ENCODE results near the gene NOL3. TPM values are rescaled to one million over a fixed set of nuclear protein-coding genes. Genes with fewer than 3 reads are reported as not detected.

The NOL3 gene
- total RNA-seq, 1 experiment from 2014 or later = 49.8 TPM

DNA sequence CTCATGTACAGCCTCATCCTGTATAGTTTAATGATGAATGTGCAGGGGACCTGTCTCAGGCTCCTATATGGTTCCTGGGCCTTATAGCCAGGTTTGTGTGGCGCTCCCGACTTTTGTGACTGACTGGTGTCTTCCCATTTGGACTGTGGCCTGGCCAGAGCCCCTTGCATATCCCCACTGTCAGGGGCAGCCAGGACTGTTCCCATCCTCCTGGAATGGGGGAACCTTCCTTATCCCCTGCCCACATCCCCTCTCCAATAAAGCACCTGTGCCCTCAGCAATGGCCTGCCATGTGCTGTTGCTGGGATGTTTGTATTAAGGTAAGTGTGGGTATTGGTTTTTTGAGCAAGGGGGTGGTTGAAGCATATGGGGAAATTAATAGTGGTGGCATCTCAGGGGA is 22.1 kb upstream of the NOL3 start:
- ChIA-PET CTCF (no interaction called here), POLR2A (no interaction called here)
- H3K27me3 Mint-ChIP-seq (ENCODE audit: insufficient read depth, unreplicated experiment) = no peaks in the 10 kb centered on the region
- DNase-seq (ENCODE audit: unreplicated experiment) = no peak
- H3K36me3 Mint-ChIP-seq (ENCODE audit: insufficient read depth, unreplicated experiment) = peaks cover 58% of the 10 kb centered on the region
- BruUV-seq (replicated peaks) = no TSS peak
- no peaks in the 10 kb centered on the region for H3K9me3 Mint-ChIP-seq (ENCODE audit: unreplicated experiment)
- H3K27ac Mint-ChIP-seq (ENCODE audit: low read depth, unreplicated experiment) = no peak overlapping the region
- H3K4me3 Mint-ChIP-seq (ENCODE audit: unreplicated experiment) = no peak overlapping the region
- TF ChIP-seq, protein P1, sequence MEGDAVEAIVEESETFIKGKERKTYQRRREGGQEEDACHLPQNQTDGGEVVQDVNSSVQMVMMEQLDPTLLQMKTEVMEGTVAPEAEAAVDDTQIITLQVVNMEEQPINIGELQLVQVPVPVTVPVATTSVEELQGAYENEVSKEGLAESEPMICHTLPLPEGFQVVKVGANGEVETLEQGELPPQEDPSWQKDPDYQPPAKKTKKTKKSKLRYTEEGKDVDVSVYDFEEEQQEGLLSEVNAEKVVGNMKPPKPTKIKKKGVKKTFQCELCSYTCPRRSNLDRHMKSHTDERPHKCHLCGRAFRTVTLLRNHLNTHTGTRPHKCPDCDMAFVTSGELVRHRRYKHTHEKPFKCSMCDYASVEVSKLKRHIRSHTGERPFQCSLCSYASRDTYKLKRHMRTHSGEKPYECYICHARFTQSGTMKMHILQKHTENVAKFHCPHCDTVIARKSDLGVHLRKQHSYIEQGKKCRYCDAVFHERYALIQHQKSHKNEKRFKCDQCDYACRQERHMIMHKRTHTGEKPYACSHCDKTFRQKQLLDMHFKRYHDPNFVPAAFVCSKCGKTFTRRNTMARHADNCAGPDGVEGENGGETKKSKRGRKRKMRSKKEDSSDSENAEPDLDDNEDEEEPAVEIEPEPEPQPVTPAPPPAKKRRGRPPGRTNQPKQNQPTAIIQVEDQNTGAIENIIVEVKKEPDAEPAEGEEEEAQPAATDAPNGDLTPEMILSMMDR (IDR thresholded peaks at IDR 0.05; ENCODE audit: unreplicated experiment) = no peak
- H3K4me1 Mint-ChIP-seq (ENCODE audit: insufficient read depth, unreplicated experiment) = peaks cover 10% of the 10 kb centered on the region
- intact Hi-C loops (cut with micrococcal nuclease) = no loop called here

GRCh38 chr16:67148656-67149275 is 21.6 kb upstream of the NOL3 start:
- no TSS peak for BruUV-seq (replicated peaks)

DNA sequence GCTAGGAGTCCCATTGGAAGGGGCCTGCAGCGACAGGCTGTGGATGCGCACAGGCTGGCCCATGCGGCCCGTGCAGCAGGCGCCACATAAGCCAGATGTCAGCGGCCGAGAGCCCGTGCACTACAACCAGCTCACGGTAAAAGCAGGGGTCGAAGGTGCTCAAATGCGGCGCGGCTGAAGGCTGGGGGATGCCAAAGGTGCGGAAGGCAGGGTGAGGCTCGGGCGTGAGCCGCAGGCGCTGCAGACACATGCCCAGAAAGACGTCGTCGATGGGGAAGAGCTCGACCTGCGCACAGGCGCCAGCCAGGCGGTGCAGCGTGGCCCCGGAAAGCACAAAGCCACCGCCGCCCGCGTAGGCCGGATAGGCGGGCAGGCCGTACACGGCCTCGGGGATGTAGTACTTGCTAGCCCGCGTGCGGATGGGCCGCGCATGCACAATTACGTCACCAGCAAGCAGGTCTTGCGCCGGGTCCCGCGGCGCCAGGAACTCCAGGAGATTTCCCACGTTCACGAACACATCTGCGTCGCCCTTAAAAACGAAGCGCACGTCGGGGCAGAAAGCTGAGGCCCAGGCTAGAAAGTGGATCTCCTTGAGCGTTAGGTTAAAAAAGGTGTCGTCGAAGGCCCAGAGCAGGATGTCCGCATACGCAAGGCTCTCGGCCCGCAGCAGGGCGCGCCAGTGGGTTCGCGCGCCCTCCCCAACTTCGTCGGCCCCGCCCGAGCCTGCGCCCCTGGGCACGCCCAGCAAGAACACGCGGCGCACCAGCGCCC is 20.9 kb upstream of the NOL3 start:
- intact Hi-C loops (cut with micrococcal nuclease) = no loop called here
- TF ChIP-seq, protein P1 (IDR thresholded peaks at IDR 0.05; ENCODE audit: unreplicated experiment) = no peak
- DNase-seq (ENCODE audit: unreplicated experiment) = no peak
- H3K36me3 Mint-ChIP-seq (ENCODE audit: insufficient read depth, unreplicated experiment) = peaks cover 45% of the 10 kb centered on the region
- H3K27ac Mint-ChIP-seq (ENCODE audit: low read depth, unreplicated experiment) = no peak overlapping the region
- POLR2A ChIA-PET = interaction anchor here (0.9 kb wide), 1 partner anchor 8 kb away, joined by 5 read pairs; no protein-coding TSS in a partner anchor
- BruUV-seq (replicated peaks) = no TSS peak
- H3K27me3 Mint-ChIP-seq (ENCODE audit: insufficient read depth, unreplicated experiment) = no peaks in the 10 kb centered on the region
- no peak overlapping the region for H3K4me3 Mint-ChIP-seq (ENCODE audit: unreplicated experiment)
- CTCF ChIA-PET = interaction anchor here (0.6 kb wide), 1 partner anchor 163 kb away, joined by 3 read pairs; no protein-coding TSS in a partner anchor
- no peaks in the 10 kb centered on the region for H3K9me3 Mint-ChIP-seq (ENCODE audit: unreplicated experiment)
- H3K4me1 Mint-ChIP-seq (ENCODE audit: insufficient read depth, unreplicated experiment) = peaks cover 12% of the 10 kb centered on the region

More at GRCh38 chr16:67148656-67149275, 21.6 kb upstream of the NOL3 start:
- Mint-ChIP-seq H3K4me3 (ENCODE audit: unreplicated experiment) (no peak overlapping the region), H3K27me3 (ENCODE audit: insufficient read depth, unreplicated experiment) (no peaks in the 10 kb centered on the region), H3K27ac (ENCODE audit: low read depth, unreplicated experiment) (no peak overlapping the region), H3K9me3 (ENCODE audit: unreplicated experiment) (no peaks in the 10 kb centered on the region), H3K4me1 (ENCODE audit: insufficient read depth, unreplicated experiment) (peaks cover 12% of the 10 kb centered on the region), H3K36me3 (ENCODE audit: insufficient read depth, unreplicated experiment) (peaks cover 52% of the 10 kb centered on the region)
- POLR2A ChIA-PET = interaction anchor here (0.9 kb wide), 1 partner anchor 9 kb away, joined by 5 read pairs; no protein-coding TSS in a partner anchor
- CTCF ChIA-PET = interaction anchor here (0.6 kb wide), 1 partner anchor 162 kb away, joined by 3 read pairs; no protein-coding TSS in a partner anchor
- intact Hi-C loops (cut with micrococcal nuclease) = no loop called here
- TF ChIP-seq, protein P1 (IDR thresholded peaks at IDR 0.05; ENCODE audit: unreplicated experiment) = no peak
- no peak for DNase-seq (ENCODE audit: unreplicated experiment)

DNA sequence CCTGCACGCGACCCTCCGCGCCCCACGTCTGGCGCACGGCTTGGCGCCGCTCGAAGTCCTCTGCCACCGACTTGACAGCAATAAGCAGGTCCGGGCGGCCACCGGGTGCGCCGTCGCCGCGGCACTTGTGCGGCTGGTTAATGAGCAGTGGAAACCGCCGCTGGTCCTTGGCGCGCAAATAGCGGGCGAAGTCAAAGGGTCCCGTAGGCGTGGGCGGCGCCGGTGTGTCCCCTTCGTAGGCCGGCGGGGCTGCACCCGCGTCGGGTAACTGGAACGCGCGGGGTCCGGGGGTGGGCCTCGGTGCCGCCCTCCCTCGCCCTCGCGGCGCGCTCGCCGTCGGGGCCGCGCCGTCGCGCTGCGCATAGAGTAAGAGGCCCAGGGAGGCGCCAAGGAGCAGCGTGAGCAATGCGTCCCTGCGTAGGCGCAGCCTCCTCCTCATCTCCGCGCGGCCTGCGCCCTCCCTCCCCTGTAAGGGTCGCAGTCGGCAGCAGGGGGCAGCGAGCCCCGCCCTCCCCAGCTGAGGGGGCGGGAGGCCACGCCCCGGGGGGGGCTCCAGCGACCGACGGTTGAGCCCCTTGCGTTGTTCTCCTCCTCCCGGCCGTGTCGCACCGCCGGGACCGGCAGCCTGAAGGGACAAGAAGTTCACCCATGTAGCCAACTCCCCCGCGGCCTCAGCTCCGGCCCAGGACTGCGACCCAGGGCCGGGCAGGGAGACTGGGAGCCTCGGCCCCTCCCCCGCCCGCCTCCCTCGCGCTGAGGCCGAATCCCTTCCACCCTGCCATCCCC is 20.1 kb upstream of the NOL3 start:
- peaks cover 39% of the 10 kb centered on the region for H3K36me3 Mint-ChIP-seq (ENCODE audit: insufficient read depth, unreplicated experiment)
- no peaks in the 10 kb centered on the region for H3K27me3 Mint-ChIP-seq (ENCODE audit: insufficient read depth, unreplicated experiment)
- ChIA-PET CTCF (no interaction called here), POLR2A (no interaction called here)
- TF ChIP-seq, protein P1 (IDR thresholded peaks at IDR 0.05; ENCODE audit: unreplicated experiment) = no peak
- H3K4me3 Mint-ChIP-seq (ENCODE audit: unreplicated experiment) = no peak overlapping the region
- H3K4me1 Mint-ChIP-seq (ENCODE audit: insufficient read depth, unreplicated experiment) = peaks cover 12% of the 10 kb centered on the region
- no TSS peak for BruUV-seq (replicated peaks)
- H3K27ac Mint-ChIP-seq (ENCODE audit: low read depth, unreplicated experiment) = no peak overlapping the region
- intact Hi-C loops (cut with micrococcal nuclease) = no loop called here
- DNase-seq (ENCODE audit: unreplicated experiment) = no peak
- no peaks in the 10 kb centered on the region for H3K9me3 Mint-ChIP-seq (ENCODE audit: unreplicated experiment)
